Transverse colon (tissue), 4 donors: ENCODE data around the gene C12orf42.

ENCODE experiments used
- CTCF ChIP-seq, 5 experiments: fragments of 200-600 bp in 3 of 5; fragments of 450-650 bp in 2 of 5; sonication (generic) in 3 of 5; IDR thresholded peaks; 1 replicate in 2 of 5; 2 replicates in 3 of 5; pipeline ENCODE4 v1.5.1; 2016 to 2017; ENCODE audit warnings: antibody characterized with exemption in 5 of 5, inconsistent platforms in 3 of 5, mild to moderate bottlenecking in 2 of 5, moderate library complexity in 1 of 5
- EP300 ChIP-seq: sonication (generic); formaldehyde crosslinking; IDR thresholded peaks from one replicate; pipeline ENCODE4 v1.6.1; 2017; ENCODE audit warnings: antibody characterized with exemption, low read depth
- POLR2A ChIP-seq: fragments of 450-650 bp; IDR thresholded peaks from one replicate; pipeline ENCODE4 v1.6.1; 2016; ENCODE audit warnings: antibody characterized with exemption, mild to moderate bottlenecking, moderate library complexity
- POLR2AphosphoS5 ChIP-seq, 3 donors: sonication (generic); formaldehyde crosslinking; IDR thresholded peaks; one replicate each; pipeline ENCODE4 v1.6.1; 2016; ENCODE audit warnings: antibody characterized with exemption in 3 of 3

GRCh38 chr12:103444983-103445382, 50.8 kb downstream of the C12orf42 start:
- TF ChIP-seq POLR2A (no peak), CTCF (IDR thresholded peaks at IDR 0.05) (no peak), EP300 (no peak), POLR2AphosphoS5 (IDR thresholded peaks at IDR 0.05) (no peak)
